Measurements from ENCODE around the gene CA10. TPM values are rescaled to one million over a fixed set of nuclear protein-coding genes. Genes with fewer than 3 reads are reported as not detected.

CA10 gene
- total RNA-seq, 1 donor from 2014 or later: 1.3 TPM

- Mint-ChIP-seq H3K27me3 (ENCODE audit: unreplicated experiment) (peaks cover 10% of the 10 kb centered on the region), H3K27ac (ENCODE audit: unreplicated experiment) (no peak overlapping the region), H3K4me1 (ENCODE audit: low read depth, unreplicated experiment) (peaks cover 16% of the 10 kb centered on the region), H3K36me3 (ENCODE audit: unreplicated experiment) (no peaks in the 10 kb centered on the region), H3K9me3 (ENCODE audit: unreplicated experiment) (no peaks in the 10 kb centered on the region), H3K4me3 (ENCODE audit: unreplicated experiment) (no peak overlapping the region)
- no peak for DNase-seq
- no peak for TF ChIP-seq CTCF (IDR thresholded peaks at IDR 0.05; ENCODE audit: partially characterized antibody, unreplicated experiment)
Measured at GRCh38 chr17:51647067-51647466, 511.4 kb downstream of the CA10 start.

DNA sequence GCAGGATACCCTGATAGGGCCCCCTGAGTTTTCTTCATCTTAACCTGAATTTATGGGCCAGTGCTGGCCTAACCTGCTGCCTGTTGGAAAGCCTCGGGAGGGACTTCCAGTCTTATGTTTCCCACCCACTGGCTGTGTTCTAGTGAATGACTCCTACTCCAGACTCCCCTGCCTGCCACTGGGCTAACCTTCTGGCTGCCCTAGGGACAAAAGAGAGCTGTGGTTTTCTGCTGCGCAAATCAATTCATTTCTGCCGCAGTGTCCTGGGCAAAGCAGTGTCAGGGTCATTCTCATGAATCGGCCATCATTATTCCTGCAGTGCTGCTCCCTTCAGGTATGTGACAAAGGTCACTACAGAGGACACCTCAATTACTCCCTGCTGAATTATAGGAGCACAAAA, 512.0 kb downstream of the CA10 start:
- H3K27me3 Mint-ChIP-seq (ENCODE audit: unreplicated experiment): peaks cover 10% of the 10 kb centered on the region
- TF ChIP-seq CTCF (IDR thresholded peaks at IDR 0.05; ENCODE audit: partially characterized antibody, unreplicated experiment): no peak
- no peak for DNase-seq
- H3K27ac Mint-ChIP-seq (ENCODE audit: unreplicated experiment): no peak overlapping the region
- H3K9me3 Mint-ChIP-seq (ENCODE audit: unreplicated experiment): no peaks in the 10 kb centered on the region
- H3K4me3 Mint-ChIP-seq (ENCODE audit: unreplicated experiment): no peak overlapping the region
- H3K36me3 Mint-ChIP-seq (ENCODE audit: unreplicated experiment): no peaks in the 10 kb centered on the region
- peaks cover 16% of the 10 kb centered on the region for H3K4me1 Mint-ChIP-seq (ENCODE audit: low read depth, unreplicated experiment)

- Mint-ChIP-seq H3K9me3 (ENCODE audit: unreplicated experiment) (no peaks in the 10 kb centered on the region), H3K4me3 (ENCODE audit: unreplicated experiment) (no peak overlapping the region), H3K27ac (ENCODE audit: unreplicated experiment) (no peak overlapping the region), H3K27me3 (ENCODE audit: unreplicated experiment) (peaks cover 7% of the 10 kb centered on the region), H3K4me1 (ENCODE audit: low read depth, unreplicated experiment) (peaks cover 16% of the 10 kb centered on the region), H3K36me3 (ENCODE audit: unreplicated experiment) (no peaks in the 10 kb centered on the region)
- no peak for DNase-seq
- no peak for TF ChIP-seq CTCF (IDR thresholded peaks at IDR 0.05; ENCODE audit: partially characterized antibody, unreplicated experiment)
Measured at GRCh38 chr17:51645056-51645455, 513.5 kb downstream of the CA10 start.

GRCh38 chr17:51643702-51644490, 514.6 kb downstream of the CA10 start:
- DNase-seq: no peak
- TF ChIP-seq CTCF (IDR thresholded peaks at IDR 0.05; ENCODE audit: partially characterized antibody, unreplicated experiment): no peak
- no peaks in the 10 kb centered on the region for H3K9me3 Mint-ChIP-seq (ENCODE audit: unreplicated experiment)
- peaks cover 16% of the 10 kb centered on the region for H3K4me1 Mint-ChIP-seq (ENCODE audit: low read depth, unreplicated experiment)
- peaks cover 7% of the 10 kb centered on the region for H3K27me3 Mint-ChIP-seq (ENCODE audit: unreplicated experiment)
- no peak overlapping the region for H3K4me3 Mint-ChIP-seq (ENCODE audit: unreplicated experiment)
- H3K36me3 Mint-ChIP-seq (ENCODE audit: unreplicated experiment): no peaks in the 10 kb centered on the region
- H3K27ac Mint-ChIP-seq (ENCODE audit: unreplicated experiment): no peak overlapping the region

- H3K4me3 Mint-ChIP-seq (ENCODE audit: unreplicated experiment): no peak overlapping the region
- H3K27ac Mint-ChIP-seq (ENCODE audit: unreplicated experiment): no peak overlapping the region
- no peak for TF ChIP-seq CTCF (IDR thresholded peaks at IDR 0.05; ENCODE audit: partially characterized antibody, unreplicated experiment)
- H3K27me3 Mint-ChIP-seq (ENCODE audit: unreplicated experiment): peaks cover 3% of the 10 kb centered on the region
- DNase-seq: no peak
- H3K4me1 Mint-ChIP-seq (ENCODE audit: low read depth, unreplicated experiment): peaks cover 6% of the 10 kb centered on the region
- H3K9me3 Mint-ChIP-seq (ENCODE audit: unreplicated experiment): no peaks in the 10 kb centered on the region
- H3K36me3 Mint-ChIP-seq (ENCODE audit: unreplicated experiment): no peaks in the 10 kb centered on the region
Measured at GRCh38 chr17:51642029-51642428, 516.5 kb downstream of the CA10 start.

Measured in glutamatergic neuron (in vitro differentiated cells).